HUES48 (cell line): ENCODE data around the gene WHRN.

Experiments used
- H3K27ac ChIP-seq: one replicate; pipeline ENCODE4 v1.7.0; 2013; ENCODE audit warnings: low read depth, low read length, inconsistent platforms
- H3K27me3 ChIP-seq: 2 replicates; pipeline ENCODE4 v1.6.1; 2013; ENCODE audit warnings: mild to moderate bottlenecking, low read length; ENCODE audit not compliant: control insufficient read depth, insufficient read depth
- H3K36me3 ChIP-seq: 2 replicates; pipeline ENCODE4 v1.6.1; 2013; ENCODE audit warnings: low read length; ENCODE audit not compliant: control insufficient read depth, insufficient read depth
- H3K4me1 ChIP-seq: 2 replicates; pipeline ENCODE4 v1.6.1; 2013; ENCODE audit warnings: mild to moderate bottlenecking, low read length; ENCODE audit not compliant: control insufficient read depth, insufficient read depth
- H3K4me3 ChIP-seq: 2 replicates; pipeline ENCODE4 v1.5.1; 2013; ENCODE audit warnings: mild to moderate bottlenecking, low read depth, low read length
- H3K9ac ChIP-seq: 2 replicates; pipeline ENCODE4 v1.6.1; 2013; ENCODE audit warnings: mild to moderate bottlenecking, low read depth, low read length, moderate library complexity
- H3K9me3 ChIP-seq: 2 replicates; pipeline ENCODE4 v1.6.1; 2013; ENCODE audit warnings: low read length; ENCODE audit not compliant: control insufficient read depth, insufficient read depth

The WHRN gene

GRCh38 chr9:114499941-114500696, 5.2 kb downstream of the WHRN start:
- Histone ChIP-seq H3K4me3 (no peak overlapping the region), H3K9ac (no peak overlapping the region), H3K9me3 (no peaks in the 10 kb centered on the region), H3K36me3 (no peaks in the 10 kb centered on the region), H3K4me1 (peaks cover 34% of the 10 kb centered on the region), H3K27me3 (peaks cover 17% of the 10 kb centered on the region), H3K27ac (no peak overlapping the region)

- Histone ChIP-seq H3K9me3 (no peaks in the 10 kb centered on the region), H3K4me1 (peaks cover 34% of the 10 kb centered on the region), H3K4me3 (no peak overlapping the region), H3K27me3 (peaks cover 12% of the 10 kb centered on the region), H3K9ac (no peak overlapping the region), H3K27ac (no peak overlapping the region), H3K36me3 (no peaks in the 10 kb centered on the region)
These were observed 5.7 kb downstream of the WHRN start for GRCh38 chr9:114499528-114499927.

GRCh38 chr9:114497727-114498382, 7.4 kb downstream of the WHRN start:
- H3K27me3 ChIP-seq = no peaks in the 10 kb centered on the region

DNA sequence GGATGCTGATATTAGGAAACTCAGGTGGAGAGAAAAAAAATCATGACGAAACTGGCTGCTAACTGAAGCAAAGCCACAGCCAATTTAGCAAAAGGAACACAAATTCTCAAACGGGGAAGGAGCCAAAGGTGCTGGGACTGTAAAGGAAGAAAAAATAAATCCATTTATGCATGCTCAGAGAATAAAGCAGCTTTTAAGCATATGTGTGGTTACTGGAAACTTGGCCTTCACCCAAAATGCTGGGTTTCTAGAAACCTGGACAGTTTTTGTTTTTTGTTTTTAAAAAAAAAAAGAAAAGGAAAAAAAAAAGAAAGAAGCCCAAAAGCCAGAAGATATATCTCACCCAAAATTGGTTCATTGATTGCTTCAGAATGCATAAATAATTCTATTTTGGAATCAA, 8.0 kb downstream of the WHRN start:
- H3K4me1 ChIP-seq = peaks cover 17% of the 10 kb centered on the region
- H3K27me3 ChIP-seq = no peaks in the 10 kb centered on the region
- no peaks in the 10 kb centered on the region for H3K36me3 ChIP-seq
- H3K9ac ChIP-seq = no peak overlapping the region
- no peak overlapping the region for H3K27ac ChIP-seq
- no peak overlapping the region for H3K4me3 ChIP-seq
- no peaks in the 10 kb centered on the region for H3K9me3 ChIP-seq

More at GRCh38 chr9:114497727-114498382, 7.4 kb downstream of the WHRN start:
- no peaks in the 10 kb centered on the region for H3K9me3 ChIP-seq
- no peaks in the 10 kb centered on the region for H3K36me3 ChIP-seq
- no peak overlapping the region for H3K27ac ChIP-seq
- H3K4me3 ChIP-seq = no peak overlapping the region
- H3K4me1 ChIP-seq = peaks cover 22% of the 10 kb centered on the region
- no peak overlapping the region for H3K9ac ChIP-seq

DNA sequence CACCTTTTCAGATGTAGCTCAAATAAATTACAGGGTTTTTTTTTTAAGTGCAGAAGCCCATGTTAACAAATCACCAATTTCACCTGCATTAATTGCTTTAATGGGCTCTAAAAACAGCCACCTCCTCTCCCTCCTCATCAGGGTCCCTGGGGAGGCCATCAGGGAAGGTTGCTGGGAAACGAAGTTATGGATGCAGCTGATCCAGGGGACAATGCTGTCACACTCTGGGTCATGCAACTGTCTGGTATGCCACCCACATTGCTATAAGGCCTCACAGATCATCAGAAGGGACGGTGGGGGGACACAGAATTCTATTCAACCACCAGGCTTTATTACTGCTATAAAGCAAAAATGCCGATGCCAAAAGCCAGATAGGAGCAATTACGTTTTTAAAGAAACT, 9.3 kb downstream of the WHRN start:
- H3K9ac ChIP-seq = no peak overlapping the region
- no peak overlapping the region for H3K4me3 ChIP-seq
- no peaks in the 10 kb centered on the region for H3K9me3 ChIP-seq
- no peaks in the 10 kb centered on the region for H3K27me3 ChIP-seq
- H3K4me1 ChIP-seq = peaks cover 6% of the 10 kb centered on the region; the same call in 1 of the 2 replicates
- H3K27ac ChIP-seq = no peak overlapping the region
- H3K36me3 ChIP-seq = no peaks in the 10 kb centered on the region

GRCh38 chr9:114494776-114495569, 10.3 kb downstream of the WHRN start:
- H3K27ac ChIP-seq = no peak overlapping the region
- H3K36me3 ChIP-seq = no peaks in the 10 kb centered on the region
- H3K9ac ChIP-seq = no peak overlapping the region
- no peaks in the 10 kb centered on the region for H3K9me3 ChIP-seq
- no peaks in the 10 kb centered on the region for H3K4me1 ChIP-seq
- H3K27me3 ChIP-seq = no peaks in the 10 kb centered on the region
- no peak overlapping the region for H3K4me3 ChIP-seq

DNA sequence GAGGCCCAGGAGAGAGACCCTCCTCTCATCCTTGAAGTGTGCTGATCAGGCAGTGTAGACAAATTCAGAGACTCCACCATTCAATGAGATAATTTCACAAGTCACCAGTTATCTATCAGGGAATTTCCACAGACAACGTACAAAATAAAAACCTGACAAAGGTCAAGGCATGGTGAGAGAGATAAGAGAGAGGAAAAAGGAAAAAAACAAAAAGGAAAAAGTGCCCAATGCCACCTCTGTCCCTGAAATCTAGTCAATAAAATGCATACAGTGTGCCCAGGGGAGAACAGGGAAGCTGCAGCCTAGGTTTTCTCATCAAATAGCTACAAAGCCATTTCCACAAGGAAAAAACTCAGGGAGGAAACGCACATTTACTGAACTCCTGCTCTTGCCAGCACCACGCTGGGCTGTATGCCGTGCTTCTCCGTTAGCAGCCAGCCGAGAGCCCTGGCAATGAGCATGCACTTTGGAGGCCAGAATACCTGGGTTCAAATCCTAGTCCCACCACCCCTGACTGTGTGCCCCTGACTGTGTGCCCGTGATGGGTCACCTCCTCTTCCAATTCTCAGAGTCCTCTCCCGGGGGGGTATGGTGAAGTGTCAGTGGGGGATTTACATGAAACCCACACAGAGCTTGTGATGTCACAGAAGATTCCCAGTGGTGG, 11.6 kb downstream of the WHRN start:
- H3K36me3 ChIP-seq = no peaks in the 10 kb centered on the region
- H3K9me3 ChIP-seq = no peaks in the 10 kb centered on the region
- H3K27me3 ChIP-seq = no peaks in the 10 kb centered on the region
- no peak overlapping the region for H3K9ac ChIP-seq
- no peak overlapping the region for H3K4me3 ChIP-seq
- H3K4me1 ChIP-seq = no peaks in the 10 kb centered on the region
- H3K27ac ChIP-seq = no peak overlapping the region

DNA sequence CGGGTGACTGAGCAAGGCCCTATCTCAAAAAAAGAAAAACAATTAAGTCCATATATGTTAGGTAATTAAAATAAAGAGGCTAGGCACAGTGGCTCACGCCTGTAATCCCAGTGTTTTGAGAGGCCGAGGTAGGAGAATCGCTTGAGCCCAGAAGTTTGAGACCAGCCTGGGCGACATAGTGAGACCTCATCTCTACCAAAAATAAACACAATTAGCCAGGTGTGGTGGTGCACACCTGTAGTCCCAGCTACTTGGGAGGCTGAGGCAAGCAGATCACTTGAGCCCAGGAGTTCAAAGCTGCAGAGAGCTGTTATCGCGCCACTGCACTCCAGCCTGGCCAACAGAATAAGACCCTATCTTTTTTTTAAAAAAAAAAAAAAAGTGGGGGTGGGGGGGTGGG, 12.3 kb downstream of the WHRN start:
- H3K4me3 ChIP-seq = no peak overlapping the region
- no peaks in the 10 kb centered on the region for H3K4me1 ChIP-seq
- no peaks in the 10 kb centered on the region for H3K9me3 ChIP-seq
- H3K27me3 ChIP-seq = no peaks in the 10 kb centered on the region
- no peaks in the 10 kb centered on the region for H3K36me3 ChIP-seq
- H3K9ac ChIP-seq = no peak overlapping the region
- no peak overlapping the region for H3K27ac ChIP-seq

DNA sequence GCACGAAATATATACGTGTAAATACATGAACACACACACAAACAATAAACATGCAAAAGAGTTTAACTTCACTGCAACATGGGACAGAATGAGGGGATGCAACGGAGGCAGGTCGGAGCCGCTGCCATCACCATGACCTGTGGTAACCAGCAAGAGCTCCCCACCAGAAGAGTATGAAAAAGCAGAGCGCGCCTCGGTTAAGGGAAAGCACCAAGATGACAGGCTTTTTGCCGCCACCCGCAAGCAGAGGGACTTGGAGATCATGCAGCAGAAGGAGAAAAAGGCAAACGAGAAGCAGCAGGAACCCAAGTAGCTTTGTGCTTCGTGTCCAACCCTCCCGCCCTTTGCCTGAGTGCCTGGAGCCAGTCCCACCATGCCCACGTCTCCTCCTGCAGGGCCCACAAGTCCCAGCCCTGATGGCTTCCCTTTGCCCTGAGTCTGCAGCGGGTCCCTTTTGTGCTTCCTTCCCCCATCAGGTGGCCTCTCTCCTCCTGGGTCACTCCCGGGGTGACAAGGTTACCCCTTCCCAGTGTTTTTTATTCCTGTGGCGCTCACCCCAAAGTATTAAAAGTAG, 13.8 kb downstream of the WHRN start:
- Histone ChIP-seq H3K36me3 (no peaks in the 10 kb centered on the region), H3K27me3 (no peaks in the 10 kb centered on the region), H3K9ac (no peak overlapping the region)

DNA sequence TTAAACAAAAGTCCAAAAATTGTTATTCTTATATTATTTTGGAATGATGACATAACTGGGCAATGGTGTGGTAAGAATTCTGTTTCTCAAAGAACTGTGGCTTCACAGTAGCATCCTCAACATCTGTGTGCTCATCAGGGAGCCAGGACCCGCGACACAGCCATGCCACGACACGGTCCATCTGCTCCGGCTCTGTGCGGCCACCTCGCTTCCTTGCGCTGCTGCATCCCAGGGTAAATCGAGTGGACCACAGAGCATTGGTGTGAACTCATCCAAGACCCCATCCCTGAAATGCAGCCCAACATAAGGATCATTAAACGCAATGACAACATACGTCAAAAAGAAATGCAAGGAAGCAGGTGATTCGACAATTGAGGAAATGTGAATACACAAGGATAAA, 15.3 kb downstream of the WHRN start:
- no peaks in the 10 kb centered on the region for H3K9me3 ChIP-seq
- no peaks in the 10 kb centered on the region for H3K36me3 ChIP-seq
- no peaks in the 10 kb centered on the region for H3K27me3 ChIP-seq
- no peak overlapping the region for H3K9ac ChIP-seq
- H3K4me3 ChIP-seq = no peak overlapping the region
- H3K27ac ChIP-seq = no peak overlapping the region
- H3K4me1 ChIP-seq = no peaks in the 10 kb centered on the region

More for the DNA sequence above, 13.8 kb downstream of the WHRN start:
- Histone ChIP-seq H3K27ac (no peak overlapping the region), H3K4me1 (no peaks in the 10 kb centered on the region), H3K9me3 (no peaks in the 10 kb centered on the region), H3K4me3 (no peak overlapping the region)
